ENCODE data around the gene NCAM1. TPM values are rescaled to one million over a fixed set of nuclear protein-coding genes. Genes with fewer than 3 reads are reported as not detected.

NCAM1 gene
- total RNA-seq, 1 experiment from 2014 or later: 12.0 TPM

- CTCF ChIA-PET: no interaction called here
- H3K4me1 ChIP-seq (ENCODE audit: insufficient read depth, low read length, poor library complexity, severe bottlenecking): peaks cover 8% of the 10 kb centered on the region
- H3K27me3 ChIP-seq (replicated peaks; ENCODE audit: insufficient read depth, low read depth, low read length, poor library complexity): no peaks in the 10 kb centered on the region
- H3K36me3 ChIP-seq (ENCODE audit: insufficient read depth, low read length, poor library complexity, severe bottlenecking): no peaks in the 10 kb centered on the region
- no peak overlapping the region for H3K4me3 ChIP-seq (ENCODE audit: low read depth, low read length, poor library complexity, severe bottlenecking)
- intact Hi-C loops (cut with micrococcal nuclease; ENCODE audit: unreplicated experiment): no loop called here
- TF ChIP-seq CTCF (conservative IDR thresholded peaks at IDR 0.05; ENCODE audit: low read depth, low read length): no peak
- TF ChIP-seq EZH2 (IDR thresholded peaks at IDR 0.05; ENCODE audit: borderline replicate concordance, low read depth, low read length, poor library complexity, severe bottlenecking): no peak
- H3K9me3 ChIP-seq (ENCODE audit: low read depth, low read length, poor library complexity, severe bottlenecking): no peaks in the 10 kb centered on the region
- no peak overlapping the region for H3K27ac ChIP-seq (ENCODE audit: low read depth, low read length, poor library complexity, severe bottlenecking)
- POLR2A ChIA-PET (ENCODE audit: low non-redundant PET): no interaction called here
- no peak for DNase-seq (ENCODE audit: low spot score)
- BruUV-seq (replicated peaks): no TSS peak
These were observed 121.2 kb downstream of the NCAM1 start for GRCh38 chr11:113082341-113082955.

DNA sequence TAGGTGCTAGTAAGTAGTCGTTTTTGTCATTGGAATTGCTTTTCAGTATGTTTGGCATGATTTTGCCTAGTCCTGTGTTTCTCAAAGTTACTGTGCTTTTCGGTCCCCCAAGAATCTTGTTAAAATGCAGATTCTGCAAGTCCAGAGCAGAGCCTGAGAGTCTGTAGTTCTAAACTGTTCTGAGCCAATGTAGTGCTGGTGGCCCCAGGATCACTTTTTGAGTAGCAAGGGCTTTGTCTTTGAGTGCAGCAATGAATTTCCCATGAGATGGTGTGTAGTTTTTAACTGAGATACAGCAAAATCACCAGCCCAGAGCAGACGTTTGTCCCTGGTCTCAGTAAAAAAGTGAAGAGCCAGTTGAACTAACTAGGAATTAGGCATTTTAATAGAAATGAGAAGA, 122.4 kb downstream of the NCAM1 start:
- Histone ChIP-seq H3K9me3 (ENCODE audit: low read depth, low read length, poor library complexity, severe bottlenecking) (no peaks in the 10 kb centered on the region), H3K27me3 (replicated peaks; ENCODE audit: insufficient read depth, low read depth, low read length, poor library complexity) (no peaks in the 10 kb centered on the region), H3K4me1 (ENCODE audit: insufficient read depth, low read length, poor library complexity, severe bottlenecking) (peaks cover 8% of the 10 kb centered on the region), H3K36me3 (ENCODE audit: insufficient read depth, low read length, poor library complexity, severe bottlenecking) (no peaks in the 10 kb centered on the region), H3K4me3 (ENCODE audit: low read depth, low read length, poor library complexity, severe bottlenecking) (no peak overlapping the region), H3K27ac (ENCODE audit: low read depth, low read length, poor library complexity, severe bottlenecking) (no peak overlapping the region)
- DNase-seq (ENCODE audit: low spot score): no peak
- POLR2A ChIA-PET (ENCODE audit: low non-redundant PET): no interaction called here
- BruUV-seq (replicated peaks): no TSS peak
- intact Hi-C loops (cut with micrococcal nuclease; ENCODE audit: unreplicated experiment): no loop called here
- CTCF ChIA-PET: no interaction called here
- TF ChIP-seq CTCF (conservative IDR thresholded peaks at IDR 0.05; ENCODE audit: low read depth, low read length) (no peak), EZH2 (IDR thresholded peaks at IDR 0.05; ENCODE audit: borderline replicate concordance, low read depth, low read length, poor library complexity, severe bottlenecking) (no peak)

GRCh38 chr11:113084297-113084696, 123.1 kb downstream of the NCAM1 start:
- intact Hi-C loops (cut with micrococcal nuclease; ENCODE audit: unreplicated experiment): no loop called here
- CTCF ChIA-PET: no interaction called here
- DNase-seq (ENCODE audit: low spot score): no peak
- H3K4me1 ChIP-seq (ENCODE audit: insufficient read depth, low read length, poor library complexity, severe bottlenecking): peaks cover 8% of the 10 kb centered on the region
- no peaks in the 10 kb centered on the region for H3K36me3 ChIP-seq (ENCODE audit: insufficient read depth, low read length, poor library complexity, severe bottlenecking)
- BruUV-seq (replicated peaks): no TSS peak
- POLR2A ChIA-PET (ENCODE audit: low non-redundant PET): interaction anchor here (0.5 kb wide), 1 partner anchor 998 kb away, joined by 3 read pairs; no protein-coding TSS in a partner anchor
- no peak for TF ChIP-seq CTCF (conservative IDR thresholded peaks at IDR 0.05; ENCODE audit: low read depth, low read length)
- H3K9me3 ChIP-seq (ENCODE audit: low read depth, low read length, poor library complexity, severe bottlenecking): no peaks in the 10 kb centered on the region
- no peak overlapping the region for H3K4me3 ChIP-seq (ENCODE audit: low read depth, low read length, poor library complexity, severe bottlenecking)
- no peaks in the 10 kb centered on the region for H3K27me3 ChIP-seq (replicated peaks; ENCODE audit: insufficient read depth, low read depth, low read length, poor library complexity)
- no peak overlapping the region for H3K27ac ChIP-seq (ENCODE audit: low read depth, low read length, poor library complexity, severe bottlenecking)
